Measurements from ENCODE around the gene CCDC88C. TPM values are rescaled to one million over a fixed set of nuclear protein-coding genes. Genes with fewer than 3 reads are reported as not detected.

Gene CCDC88C
- total and polyA plus RNA-seq, 2 donors = 25.6 to 47.4 TPM

DNA sequence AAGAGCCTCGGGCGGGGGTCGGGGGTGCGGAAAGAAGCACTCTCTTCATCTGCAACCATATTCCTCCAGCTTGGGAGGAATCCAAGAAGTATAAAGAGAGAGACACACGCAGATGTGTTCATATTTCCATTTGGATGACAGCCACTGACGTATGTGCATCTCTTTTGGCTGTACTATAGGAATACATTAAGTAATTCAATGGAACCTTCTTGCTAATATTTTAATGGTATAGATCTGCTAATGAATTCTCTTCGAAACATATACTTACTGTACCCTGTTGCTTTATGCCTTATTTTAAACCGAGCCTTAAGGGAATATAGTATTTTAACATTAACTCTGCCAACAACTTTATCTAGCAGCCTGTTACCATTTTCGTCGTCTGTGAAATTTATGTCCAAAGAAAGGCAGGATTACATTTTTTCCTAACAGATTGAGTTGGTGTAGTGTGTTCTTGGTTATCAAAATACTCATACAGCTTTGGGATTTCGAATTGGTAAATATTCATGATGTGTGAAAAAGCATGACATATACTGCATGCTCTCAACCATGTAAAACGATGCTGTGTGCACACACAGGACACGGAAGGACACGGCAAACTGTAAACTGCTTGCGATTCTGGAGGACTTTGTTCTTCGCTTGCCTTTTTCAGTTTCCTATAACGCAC lies 84.5 kb downstream of the CCDC88C start:
- Histone ChIP-seq H3K27ac (ENCODE audit: low read depth in 1 of 2, low read length in 1 of 2) (no peak overlapping the region), H3K27me3 (ENCODE audit: control insufficient read depth in 2 of 2, insufficient read depth in 1 of 2, low read length in 1 of 2) (no peaks in the 10 kb centered on the region), H3K9me3 (ENCODE audit: control insufficient read depth in 2 of 2, insufficient read depth in 1 of 2, low read length in 1 of 2) (peaks cover 0 to 3% of the 10 kb centered on the region in 2 donors), H3K4me3 (ENCODE audit: low read length in 2 of 2) (no peak overlapping the region), H3K36me3 (ENCODE audit: control insufficient read depth in 2 of 2, insufficient read depth in 2 of 2, low read length in 1 of 2) (peaks cover 57 to 74% of the 10 kb centered on the region in 2 donors), H3K4me1 (ENCODE audit: control insufficient read depth in 2 of 2, insufficient read depth in 2 of 2, low read length in 2 of 2) (peaks cover 16 to 36% of the 10 kb centered on the region in 2 donors)
- no peak for DNase-seq (ENCODE audit: low read depth in 6 of 9, low spot score in 9 of 9)
- 95% methylated on average over 17 of the region's 17 CpGs for WGBS

DNA sequence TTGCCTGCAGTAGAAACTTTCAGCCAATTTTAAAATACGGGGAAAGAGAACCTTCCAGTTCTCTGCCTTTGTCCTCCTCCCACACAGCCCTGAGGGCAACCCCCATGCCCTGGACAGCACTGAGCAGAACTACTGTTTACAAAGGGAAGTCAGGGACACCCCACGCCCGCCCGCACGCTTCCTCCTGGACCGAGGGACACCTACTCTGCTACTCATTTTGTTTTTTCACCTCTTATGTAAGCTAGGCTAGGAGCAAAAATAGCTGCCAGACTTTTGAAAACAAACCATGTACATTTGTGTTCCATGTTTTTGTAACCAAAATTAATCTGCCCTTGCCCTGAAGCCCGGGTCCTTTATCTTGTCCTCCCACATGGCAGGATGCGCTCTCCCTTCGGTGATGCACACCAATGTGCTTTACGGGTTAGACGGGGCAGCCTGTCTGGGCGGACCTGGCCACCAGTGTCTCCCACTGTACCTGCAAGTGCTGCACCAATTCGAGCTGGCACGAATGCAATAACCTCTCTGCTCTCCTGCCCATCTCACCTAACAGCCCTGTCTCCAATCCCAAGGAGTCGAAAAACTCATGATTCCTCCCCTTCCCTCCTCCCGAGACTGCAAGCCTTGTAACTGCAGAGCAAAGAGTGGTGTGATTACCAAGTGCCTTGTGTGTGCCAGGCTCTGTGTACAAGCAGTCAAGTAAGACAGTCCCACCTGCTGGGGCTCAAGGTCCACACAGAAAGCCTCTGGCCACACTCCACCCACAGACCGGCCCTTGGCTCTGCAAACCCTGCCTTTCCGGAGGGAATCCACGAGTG lies 85.2 kb downstream of the CCDC88C start:
- no peak for DNase-seq (ENCODE audit: low read depth in 6 of 9, low spot score in 9 of 9)
- H3K27me3 ChIP-seq (ENCODE audit: control insufficient read depth in 2 of 2, insufficient read depth in 1 of 2, low read length in 1 of 2) = no peaks in the 10 kb centered on the region
- 86% methylated on average over 19 of the region's 19 CpGs for WGBS
- H3K36me3 ChIP-seq (ENCODE audit: control insufficient read depth in 2 of 2, insufficient read depth in 2 of 2, low read length in 1 of 2) = peaks cover 52 to 72% of the 10 kb centered on the region in 2 donors
- no peak overlapping the region for H3K4me3 ChIP-seq (ENCODE audit: low read length in 2 of 2)
- no peak overlapping the region for H3K27ac ChIP-seq (ENCODE audit: low read depth in 1 of 2, low read length in 1 of 2)
- H3K9me3 ChIP-seq (ENCODE audit: control insufficient read depth in 2 of 2, insufficient read depth in 1 of 2, low read length in 1 of 2) = peaks cover 0 to 3% of the 10 kb centered on the region in 2 donors
- peaks cover 16 to 41% of the 10 kb centered on the region in 2 donors for H3K4me1 ChIP-seq (ENCODE audit: control insufficient read depth in 2 of 2, insufficient read depth in 2 of 2, low read length in 2 of 2)

DNA sequence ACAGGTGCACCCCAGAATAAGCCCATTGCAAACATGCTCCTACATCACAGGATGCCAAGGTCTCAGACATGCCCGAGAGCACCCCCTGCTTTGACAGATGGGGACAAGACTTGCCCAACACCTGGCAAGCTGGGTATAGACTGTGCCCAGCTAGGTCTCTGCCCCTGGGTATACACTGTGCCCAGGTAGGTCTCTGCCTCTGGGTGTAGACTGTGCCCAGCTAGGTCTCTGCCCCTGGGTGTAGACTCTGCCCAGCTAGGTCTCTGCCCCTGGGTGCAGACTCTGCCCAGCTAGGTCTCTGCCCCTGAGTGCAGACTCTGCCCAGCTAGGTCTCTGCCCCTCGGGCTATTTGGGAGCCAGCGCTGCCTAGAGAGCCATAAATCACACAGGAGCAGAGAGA lies 85.9 kb downstream of the CCDC88C start:
- no peak for DNase-seq (ENCODE audit: low read depth in 6 of 9, low spot score in 9 of 9)
- no peak overlapping the region for H3K4me3 ChIP-seq (ENCODE audit: low read length in 2 of 2)
- H3K9me3 ChIP-seq (ENCODE audit: control insufficient read depth in 2 of 2, insufficient read depth in 1 of 2, low read length in 1 of 2) = peaks cover 0 to 3% of the 10 kb centered on the region in 2 donors
- WGBS = 69% methylated on average over 3 of the region's 3 CpGs
- H3K27ac ChIP-seq (ENCODE audit: low read depth in 1 of 2, low read length in 1 of 2) = no peak overlapping the region
- H3K4me1 ChIP-seq (ENCODE audit: control insufficient read depth in 2 of 2, insufficient read depth in 2 of 2, low read length in 2 of 2) = peaks cover 16 to 47% of the 10 kb centered on the region in 2 donors
- H3K27me3 ChIP-seq (ENCODE audit: control insufficient read depth in 2 of 2, insufficient read depth in 1 of 2, low read length in 1 of 2) = no peaks in the 10 kb centered on the region
- peaks cover 53 to 65% of the 10 kb centered on the region in 2 donors for H3K36me3 ChIP-seq (ENCODE audit: control insufficient read depth in 2 of 2, insufficient read depth in 2 of 2, low read length in 1 of 2)

DNA sequence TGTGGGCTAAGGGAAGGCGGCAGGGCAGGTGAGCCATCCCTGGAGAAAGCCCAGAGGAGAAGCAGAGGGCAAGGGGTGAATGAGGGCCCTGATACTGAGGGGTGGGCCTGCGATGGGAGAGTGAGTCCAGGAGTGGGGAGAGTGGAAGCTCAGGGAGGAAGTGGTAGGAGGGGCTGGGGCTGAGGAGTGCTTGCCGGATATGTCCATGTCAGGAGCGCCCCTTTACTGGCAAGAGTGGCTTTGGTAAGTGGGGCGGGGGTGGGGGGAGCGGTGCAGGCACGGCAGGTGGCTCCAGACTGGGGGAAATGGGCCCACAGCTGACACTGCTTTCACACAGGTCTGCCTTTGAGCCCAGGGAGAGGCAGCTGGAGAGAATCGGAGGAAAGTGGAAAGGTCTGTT lies 86.8 kb downstream of the CCDC88C start:
- Histone ChIP-seq H3K27ac (ENCODE audit: low read depth in 1 of 2, low read length in 1 of 2) (peak overlapping the region in 1 of 2 donors; percentile 49), H3K27me3 (ENCODE audit: control insufficient read depth in 2 of 2, insufficient read depth in 1 of 2, low read length in 1 of 2) (no peaks in the 10 kb centered on the region), H3K4me3 (ENCODE audit: low read length in 2 of 2) (no peak overlapping the region), H3K9me3 (ENCODE audit: control insufficient read depth in 2 of 2, insufficient read depth in 1 of 2, low read length in 1 of 2) (peaks cover 0 to 3% of the 10 kb centered on the region in 2 donors), H3K4me1 (ENCODE audit: control insufficient read depth in 2 of 2, insufficient read depth in 2 of 2, low read length in 2 of 2) (peaks cover 16 to 54% of the 10 kb centered on the region in 2 donors), H3K36me3 (ENCODE audit: control insufficient read depth in 2 of 2, insufficient read depth in 2 of 2, low read length in 1 of 2) (peaks cover 49 to 58% of the 10 kb centered on the region in 2 donors)
- WGBS = 26% methylated on average over 8 of the region's 8 CpGs
- peak in 4 of 9 donors; percentile 43 to 77 (median 58) for DNase-seq (ENCODE audit: low read depth in 6 of 9, low spot score in 9 of 9)

DNA sequence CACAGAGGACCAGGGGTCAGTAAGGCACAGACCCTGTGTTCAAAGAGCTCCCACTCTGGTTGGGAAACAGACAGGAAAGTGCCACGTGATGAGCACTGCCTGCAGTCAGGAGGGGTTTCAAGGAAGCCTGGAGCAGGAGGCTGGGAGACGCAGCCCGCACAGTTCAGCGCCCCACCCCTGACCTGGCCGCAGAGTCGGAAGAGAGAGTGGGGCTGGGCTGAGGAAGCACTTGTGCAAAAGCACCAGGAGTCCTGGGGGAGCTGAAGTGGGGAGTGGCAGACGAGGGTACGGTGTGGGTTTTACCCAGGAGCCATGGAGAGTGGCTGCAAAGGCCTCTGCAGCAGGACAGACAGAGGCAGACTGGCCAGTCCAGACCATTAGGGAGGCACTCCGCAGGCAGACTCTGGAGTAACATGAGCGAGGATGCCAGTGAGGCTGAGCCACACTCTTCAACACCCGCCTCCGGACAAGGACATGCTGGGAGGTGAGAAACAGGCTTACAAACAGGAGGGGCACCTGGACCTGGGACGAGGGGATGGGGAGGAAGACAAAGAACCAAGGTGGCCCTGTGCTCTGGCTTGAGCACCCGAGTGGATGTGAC lies 87.4 kb downstream of the CCDC88C start:
- WGBS = 88% methylated on average over 14 of the region's 14 CpGs
- H3K4me3 ChIP-seq (ENCODE audit: low read length in 2 of 2) = no peak overlapping the region
- no peaks in the 10 kb centered on the region for H3K27me3 ChIP-seq (ENCODE audit: control insufficient read depth in 2 of 2, insufficient read depth in 1 of 2, low read length in 1 of 2)
- peaks cover 0 to 3% of the 10 kb centered on the region in 2 donors for H3K9me3 ChIP-seq (ENCODE audit: control insufficient read depth in 2 of 2, insufficient read depth in 1 of 2, low read length in 1 of 2)
- H3K4me1 ChIP-seq (ENCODE audit: control insufficient read depth in 2 of 2, insufficient read depth in 2 of 2, low read length in 2 of 2) = peaks cover 16 to 57% of the 10 kb centered on the region in 2 donors
- H3K27ac ChIP-seq (ENCODE audit: low read depth in 1 of 2, low read length in 1 of 2) = peak overlapping the region in 1 of 2 donors; percentile 13
- DNase-seq (ENCODE audit: low read depth in 6 of 9, low spot score in 9 of 9) = no peak
- H3K36me3 ChIP-seq (ENCODE audit: control insufficient read depth in 2 of 2, insufficient read depth in 2 of 2, low read length in 1 of 2) = peaks cover 49 to 57% of the 10 kb centered on the region in 2 donors

DNA sequence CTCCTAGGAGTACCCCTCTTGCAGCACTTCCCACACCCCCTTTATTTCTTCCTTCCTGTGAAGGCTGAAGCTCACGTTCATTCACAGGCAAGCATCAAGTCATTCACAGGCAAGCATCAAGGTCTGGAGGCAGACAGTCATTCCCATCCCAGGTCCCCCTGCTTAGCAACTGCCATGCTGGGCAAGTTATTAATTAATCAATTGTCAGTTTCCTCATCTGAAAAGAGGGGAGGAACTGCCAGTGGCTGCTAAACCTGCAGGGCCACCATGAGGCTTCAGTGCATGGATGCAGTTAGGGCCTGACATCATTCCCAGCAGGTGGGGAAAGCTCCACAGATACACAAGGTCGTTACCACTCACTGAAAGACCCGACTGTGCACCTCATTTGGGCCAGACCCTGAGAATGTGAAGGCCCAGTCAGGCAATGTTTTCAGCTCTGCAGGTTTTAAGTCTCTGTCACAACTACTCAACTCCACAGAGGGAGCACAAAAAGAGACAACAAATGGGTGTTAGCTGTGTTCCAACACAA lies 88.1 kb downstream of the CCDC88C start:
- no peak overlapping the region for H3K27ac ChIP-seq (ENCODE audit: low read depth in 1 of 2, low read length in 1 of 2)
- H3K4me3 ChIP-seq (ENCODE audit: low read length in 2 of 2) = no peak overlapping the region
- peaks cover 47 to 57% of the 10 kb centered on the region in 2 donors for H3K36me3 ChIP-seq (ENCODE audit: control insufficient read depth in 2 of 2, insufficient read depth in 2 of 2, low read length in 1 of 2)
- peaks cover 0 to 3% of the 10 kb centered on the region in 2 donors for H3K9me3 ChIP-seq (ENCODE audit: control insufficient read depth in 2 of 2, insufficient read depth in 1 of 2, low read length in 1 of 2)
- DNase-seq (ENCODE audit: low read depth in 6 of 9, low spot score in 9 of 9) = no peak
- WGBS = 74% methylated on average over 3 of the region's 3 CpGs
- H3K4me1 ChIP-seq (ENCODE audit: control insufficient read depth in 2 of 2, insufficient read depth in 2 of 2, low read length in 2 of 2) = peaks cover 17 to 64% of the 10 kb centered on the region in 2 donors
- no peaks in the 10 kb centered on the region for H3K27me3 ChIP-seq (ENCODE audit: control insufficient read depth in 2 of 2, insufficient read depth in 1 of 2, low read length in 1 of 2)

DNA sequence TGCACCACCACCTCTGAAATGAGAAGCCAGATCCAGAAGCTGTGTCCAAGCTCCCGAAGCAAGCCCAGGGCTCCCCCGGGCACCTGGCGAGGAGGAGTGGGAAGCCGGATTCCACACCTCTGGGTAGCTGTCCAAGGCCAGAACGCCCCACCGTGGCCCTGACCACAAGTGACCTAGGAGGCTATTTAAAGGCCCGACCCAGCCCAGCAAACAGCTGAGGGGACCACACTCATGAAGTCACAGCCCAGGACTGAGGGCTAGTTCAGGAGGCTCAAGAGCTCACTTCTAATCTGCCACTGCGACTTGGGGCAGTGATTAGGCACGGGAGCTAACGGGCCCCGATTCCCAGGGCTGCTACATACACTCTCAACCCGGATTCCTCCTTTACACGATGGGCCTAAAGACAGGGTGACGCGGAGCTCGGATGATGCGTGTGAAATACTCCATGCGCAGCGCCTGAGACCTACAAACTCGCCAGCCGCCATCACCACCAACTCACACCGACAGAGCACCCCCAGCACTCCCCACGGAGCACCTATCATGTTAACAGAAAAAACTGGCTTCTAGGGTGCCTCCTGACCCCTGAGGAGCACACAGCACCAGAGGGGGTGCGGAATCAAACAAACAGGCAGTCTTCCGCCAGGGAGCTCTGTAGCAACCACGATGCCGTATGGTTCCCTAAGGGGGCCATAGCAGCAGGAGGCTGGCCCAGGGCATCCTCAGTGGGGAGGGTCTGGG lies 89.1 kb downstream of the CCDC88C start:
- Histone ChIP-seq H3K9me3 (ENCODE audit: control insufficient read depth in 2 of 2, insufficient read depth in 1 of 2, low read length in 1 of 2) (peaks cover 0 to 3% of the 10 kb centered on the region in 2 donors), H3K27me3 (ENCODE audit: control insufficient read depth in 2 of 2, insufficient read depth in 1 of 2, low read length in 1 of 2) (no peaks in the 10 kb centered on the region), H3K27ac (ENCODE audit: low read depth in 1 of 2, low read length in 1 of 2) (no peak overlapping the region), H3K4me3 (ENCODE audit: low read length in 2 of 2) (no peak overlapping the region), H3K4me1 (ENCODE audit: control insufficient read depth in 2 of 2, insufficient read depth in 2 of 2, low read length in 2 of 2) (peaks cover 23 to 74% of the 10 kb centered on the region in 2 donors), H3K36me3 (ENCODE audit: control insufficient read depth in 2 of 2, insufficient read depth in 2 of 2, low read length in 1 of 2) (peaks cover 45 to 56% of the 10 kb centered on the region in 2 donors)
- WGBS = 95% methylated on average over 27 of the region's 27 CpGs
- DNase-seq (ENCODE audit: low read depth in 6 of 9, low spot score in 9 of 9) = no peak

DNA sequence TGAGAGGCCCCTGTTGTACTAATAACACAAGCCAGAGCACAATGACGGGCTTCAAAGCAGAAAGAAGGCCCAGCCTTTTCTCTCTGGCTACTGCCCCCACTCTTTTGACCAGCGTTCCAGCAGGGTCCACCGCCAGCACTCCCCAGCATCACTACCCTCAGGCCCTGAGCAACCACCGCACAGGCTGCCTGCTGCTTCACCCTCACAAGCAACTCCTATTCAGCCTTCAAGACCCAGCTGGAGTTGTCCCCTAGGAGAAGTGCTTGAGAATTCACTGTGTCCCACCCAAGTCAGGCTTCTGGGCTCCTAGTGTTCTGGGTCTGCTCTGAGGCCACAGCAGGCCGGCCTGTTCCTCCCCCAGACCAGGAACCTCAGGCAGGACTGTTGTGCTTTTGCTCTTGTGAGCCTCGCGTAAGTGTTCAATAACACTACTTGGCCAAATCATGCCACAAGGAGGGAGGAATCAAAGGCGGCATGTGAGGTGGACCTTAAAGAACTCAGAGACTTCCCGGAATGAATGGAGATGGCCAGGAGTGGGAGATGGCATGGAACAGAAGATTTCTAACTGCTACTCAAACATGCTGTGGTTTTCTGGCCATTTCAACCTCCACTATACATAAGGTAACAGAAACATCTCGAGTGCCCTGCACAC lies 89.8 kb downstream of the CCDC88C start:
- 99% methylated on average over 10 of the region's 10 CpGs for WGBS
- H3K36me3 ChIP-seq (ENCODE audit: control insufficient read depth in 2 of 2, insufficient read depth in 2 of 2, low read length in 1 of 2) = peaks cover 45 to 55% of the 10 kb centered on the region in 2 donors
- H3K27ac ChIP-seq (ENCODE audit: low read depth in 1 of 2, low read length in 1 of 2) = no peak overlapping the region
- H3K4me3 ChIP-seq (ENCODE audit: low read length in 2 of 2) = no peak overlapping the region
- H3K27me3 ChIP-seq (ENCODE audit: control insufficient read depth in 2 of 2, insufficient read depth in 1 of 2, low read length in 1 of 2) = no peaks in the 10 kb centered on the region
- peaks cover 0 to 3% of the 10 kb centered on the region in 2 donors for H3K9me3 ChIP-seq (ENCODE audit: control insufficient read depth in 2 of 2, insufficient read depth in 1 of 2, low read length in 1 of 2)
- H3K4me1 ChIP-seq (ENCODE audit: control insufficient read depth in 2 of 2, insufficient read depth in 2 of 2, low read length in 2 of 2) = peaks cover 23 to 80% of the 10 kb centered on the region in 2 donors
- DNase-seq (ENCODE audit: low read depth in 6 of 9, low spot score in 9 of 9) = no peak
